Adrenal gland (tissue), 5 donors: ENCODE measurements around the gene CHD2.

Experiments used
- CTCF ChIP-seq, 6 experiments: fragments of 450-650 bp in 4 of 6; fragments of 200-600 bp in 2 of 6; sonication (generic) in 1 of 6; IDR thresholded peaks; 1 replicate in 5 of 6; 2 replicates in 1 of 6; pipeline versions ENCODE4 v1.5.1 to v1.8.0; 2016 to 2021; ENCODE audit warnings: antibody characterized with exemption in 6 of 6, mild to moderate bottlenecking in 2 of 6, moderate library complexity in 1 of 6
- POLR2A ChIP-seq, 2 donors: fragments of 450-650 bp; IDR thresholded peaks; one replicate each; pipeline ENCODE4 v1.6.1; 2017; ENCODE audit warnings: antibody characterized with exemption in 2 of 2, mild to moderate bottlenecking in 2 of 2, moderate library complexity in 1 of 2
- donor health status: DM: no; HTN: no; CAD: no.

- no peak for TF ChIP-seq POLR2A (IDR thresholded peaks at IDR 0.05)
- TF ChIP-seq CTCF (IDR thresholded peaks at IDR 0.05) = no peak
These were observed 43.5 kb downstream of the CHD2 start for GRCh38 chr15:92943581-92943980.
